Smooth muscle cell (in vitro differentiated cells): ENCODE results near the gene MITF. TPM values are rescaled to one million over a fixed set of nuclear protein-coding genes. Genes with fewer than 3 reads are reported as not detected.

Source experiments
- DNase-seq: peaks from one replicate; lab custom pipeline; 2025; ENCODE audit not compliant: unreplicated experiment; lab: John Stamatoyannopoulos, UW
- H2AFZ ChIP-seq: fragments of 200-600 bp; sonication (generic); 2 replicates; pipeline ENCODE4 v1.6.0; 2016; ENCODE audit warnings: antibody characterized with exemption, low read depth, mild to moderate bottlenecking
- H3F3A ChIP-seq: fragments of 200-600 bp; sonication (generic); 2 replicates; pipeline ENCODE4 v1.6.0; 2017; ENCODE audit warnings: antibody characterized with exemption, low read depth
- H3K27ac ChIP-seq: fragments of 200-600 bp; sonication (generic); 2 replicates; pipeline ENCODE4 v1.5.1; 2016; ENCODE audit warnings: low read depth, mild to moderate bottlenecking
- H3K27me3 ChIP-seq: fragments of 200-600 bp; sonication (generic); 2 replicates; pipeline ENCODE4 v1.6.1; 2016; ENCODE audit warnings: low read depth, mild to moderate bottlenecking
- H3K36me3 ChIP-seq: fragments of 200-600 bp; sonication (generic); 2 replicates; pipeline ENCODE4 v1.5.1; 2016; ENCODE audit warnings: low read depth
- H3K4me1 ChIP-seq: fragments of 200-600 bp; sonication (generic); 2 replicates; pipeline ENCODE4 v1.5.1; 2016; ENCODE audit warnings: low read depth
- H3K4me2 ChIP-seq: fragments of 200-600 bp; sonication (generic); 2 replicates; pipeline ENCODE4 v1.6.0; 2016; ENCODE audit warnings: mild to moderate bottlenecking
- H3K4me3 ChIP-seq: fragments of 200-600 bp; sonication (generic); 2 replicates; pipeline ENCODE4 v1.5.1; 2016; ENCODE audit warnings: mild to moderate bottlenecking
- H3K79me2 ChIP-seq: fragments of 200-600 bp; sonication (generic); 2 replicates; pipeline ENCODE4 v1.6.0; 2016; ENCODE audit warnings: low read depth, mild to moderate bottlenecking
- H3K9ac ChIP-seq: fragments of 200-600 bp; sonication (generic); 2 replicates; pipeline ENCODE4 v1.6.0; 2016; ENCODE audit warnings: low read depth
- H3K9me3 ChIP-seq: fragments of 200-600 bp; sonication (generic); replicated peaks from 2 replicates; pipeline ENCODE4 v1.5.1; 2016; ENCODE audit warnings: low read depth
- H4K20me1 ChIP-seq: fragments of 200-600 bp; sonication (generic); 2 replicates; pipeline ENCODE4 v1.6.0; 2016; ENCODE audit warnings: low read depth
- CTCF ChIP-seq: fragments of 200-600 bp; sonication (generic); IDR thresholded peaks from 2 replicates; pipeline ENCODE4 v1.5.1; 2017; ENCODE audit warnings: borderline replicate concordance, mild to moderate bottlenecking, antibody characterized with exemption; ENCODE audit not compliant: insufficient read depth, poor library complexity, severe bottlenecking
- whole genome bisulfite sequencing: methylation state at CpG from one replicate; pipeline ENCODE4 v1.1.7; 2016; ENCODE audit warnings: low lambda C conversion rate; 5-methylcytosine and 5-hydroxymethylcytosine counted together
- polyA plus RNA-seq: library from polyadenylated mRNA; unstranded; fragments of >200 nt; fragmentation: Nextera tagmentation; extraction: Ambion mirVana; gene quantifications from 2 replicates; pipeline ENCODE4 v1.2.1, GENCODE V29; 2016
- total RNA-seq: library from RNA; depleted of rRNA; stranded (reverse); fragments of >200 nt; gene quantifications from 2 replicates; pipeline ENCODE4 v1.2.3, GENCODE V29; 2014

MITF gene
- total and polyA plus RNA-seq, 2 experiments from 2014 or later = 2.3 to 3.1 TPM

GRCh38 chr3:69882560-69882959 lies 143.3 kb downstream of the MITF start:
- no peak overlapping the region for H3K4me2 ChIP-seq
- H3K9me3 ChIP-seq = no peaks in the 10 kb centered on the region
- DNase-seq = no peak
- 91% methylated on average over 4 of the region's 4 CpGs for WGBS
- no peaks in the 10 kb centered on the region for H3K4me1 ChIP-seq
- no peak overlapping the region for H3K4me3 ChIP-seq
- H3K79me2 ChIP-seq = no peaks in the 10 kb centered on the region
- no peaks in the 10 kb centered on the region for H3F3A ChIP-seq
- peaks cover 3% of the 10 kb centered on the region for H3K27me3 ChIP-seq
- H3K9ac ChIP-seq = no peak overlapping the region
- no peak overlapping the region for H3K27ac ChIP-seq
- H2AFZ ChIP-seq = no peak overlapping the region
- H3K36me3 ChIP-seq = no peaks in the 10 kb centered on the region
- H4K20me1 ChIP-seq = no peaks in the 10 kb centered on the region
- TF ChIP-seq CTCF = no peak

- Histone ChIP-seq H3K4me1 (no peaks in the 10 kb centered on the region), H3F3A (no peaks in the 10 kb centered on the region), H3K9ac (no peak overlapping the region), H3K4me3 (no peak overlapping the region), H3K4me2 (no peak overlapping the region), H4K20me1 (no peaks in the 10 kb centered on the region), H3K27ac (no peak overlapping the region), H3K9me3 (no peaks in the 10 kb centered on the region), H2AFZ (no peak overlapping the region), H3K27me3 (peaks cover 3% of the 10 kb centered on the region), H3K36me3 (no peaks in the 10 kb centered on the region), H3K79me2 (no peaks in the 10 kb centered on the region)
- TF ChIP-seq CTCF = no peak
- no peak for DNase-seq
- WGBS = 91% methylated on average over 13 of the region's 13 CpGs
Observed at GRCh38 chr3:69888040-69888942, 149.0 kb downstream of the MITF start.

- Histone ChIP-seq H4K20me1 (no peaks in the 10 kb centered on the region), H3K27ac (no peak overlapping the region), H3K4me2 (no peak overlapping the region), H3K4me3 (no peak overlapping the region), H2AFZ (no peak overlapping the region), H3F3A (no peaks in the 10 kb centered on the region), H3K9me3 (no peaks in the 10 kb centered on the region), H3K9ac (no peak overlapping the region), H3K36me3 (no peaks in the 10 kb centered on the region), H3K79me2 (no peaks in the 10 kb centered on the region), H3K4me1 (no peaks in the 10 kb centered on the region), H3K27me3 (no peaks in the 10 kb centered on the region)
- no peak for DNase-seq
- WGBS = 94% methylated on average over 3 of the region's 3 CpGs
- no peak for TF ChIP-seq CTCF
Observed at GRCh38 chr3:69888943-69889315, 149.7 kb downstream of the MITF start.

- H3K4me2 ChIP-seq = no peak overlapping the region
- DNase-seq = no peak
- H3F3A ChIP-seq = no peaks in the 10 kb centered on the region
- H3K4me3 ChIP-seq = no peak overlapping the region
- TF ChIP-seq CTCF = no peak
- peaks cover 4% of the 10 kb centered on the region for H3K27me3 ChIP-seq
- H2AFZ ChIP-seq = no peak overlapping the region
- H3K9ac ChIP-seq = no peak overlapping the region
- no peaks in the 10 kb centered on the region for H3K79me2 ChIP-seq
- no peaks in the 10 kb centered on the region for H4K20me1 ChIP-seq
- no peaks in the 10 kb centered on the region for H3K36me3 ChIP-seq
- WGBS = 92% methylated on average over 4 of the region's 4 CpGs
- H3K4me1 ChIP-seq = no peaks in the 10 kb centered on the region
- no peaks in the 10 kb centered on the region for H3K9me3 ChIP-seq
- no peak overlapping the region for H3K27ac ChIP-seq
Observed at GRCh38 chr3:69890084-69890483, 150.8 kb downstream of the MITF start.
